ENCODE results near the gene MAP3K5.
"Not testable (repeated sequence)": the region's sequence is repeated elsewhere in the genome, so short reads cannot be mapped to it uniquely, and the experiment has no call there.

MAP3K5 gene

GRCh38 chr6:136721467-136721866 is 70.8 kb downstream of the MAP3K5 start:
- no peak for DNase-seq (ENCODE audit: low spot score)

GRCh38 chr6:136720045-136720770 is 72.1 kb downstream of the MAP3K5 start:
- DNase-seq (ENCODE audit: low spot score): no peak

GRCh38 chr6:136719280-136720044 is 72.8 kb downstream of the MAP3K5 start:
- no peak for DNase-seq (ENCODE audit: low spot score)

GRCh38 chr6:136718476-136718875 is 73.8 kb downstream of the MAP3K5 start:
- DNase-seq (ENCODE audit: low spot score): no peak

GRCh38 chr6:136717716-136717990 is 74.6 kb downstream of the MAP3K5 start:
- DNase-seq (ENCODE audit: low spot score): no peak

- DNase-seq (ENCODE audit: low spot score): no peak
These were observed 75.2 kb downstream of the MAP3K5 start for GRCh38 chr6:136716917-136717715.

GRCh38 chr6:136712642-136713041 is 79.6 kb downstream of the MAP3K5 start:
- DNase-seq (ENCODE audit: low spot score): not testable (repeated sequence)

GRCh38 chr6:136711644-136712043 is 80.6 kb downstream of the MAP3K5 start:
- DNase-seq (ENCODE audit: low spot score): no peak

- DNase-seq (ENCODE audit: low spot score): no peak
These were observed 81.3 kb downstream of the MAP3K5 start for GRCh38 chr6:136710877-136711552.

GRCh38 chr6:136709429-136709828 is 82.8 kb downstream of the MAP3K5 start:
- no peak for DNase-seq (ENCODE audit: low spot score)

GRCh38 chr6:136706430-136706829 is 85.8 kb downstream of the MAP3K5 start:
- DNase-seq (ENCODE audit: low spot score): no peak

GRCh38 chr6:136703331-136703865 is 88.9 kb downstream of the MAP3K5 start:
- DNase-seq (ENCODE audit: low spot score): no peak

- no peak for DNase-seq (ENCODE audit: low spot score)
These were observed 91.2 kb downstream of the MAP3K5 start for GRCh38 chr6:136701045-136701444.

GRCh38 chr6:136699358-136699757 is 92.9 kb downstream of the MAP3K5 start:
- DNase-seq (ENCODE audit: low spot score): no peak

GRCh38 chr6:136696783-136697364 is 95.4 kb downstream of the MAP3K5 start:
- DNase-seq (ENCODE audit: low spot score): no peak

GRCh38 chr6:136696238-136696637 is 96.0 kb downstream of the MAP3K5 start:
- DNase-seq (ENCODE audit: low spot score): no peak

- DNase-seq (ENCODE audit: low spot score): no peak
These were observed 96.9 kb downstream of the MAP3K5 start for GRCh38 chr6:136695412-136695811.

- DNase-seq (ENCODE audit: low spot score): no peak
These were observed 99.2 kb downstream of the MAP3K5 start for GRCh38 chr6:136693090-136693489.

- not testable (repeated sequence) for DNase-seq (ENCODE audit: low spot score)
These were observed 104.4 kb downstream of the MAP3K5 start for GRCh38 chr6:136687894-136688293.

GRCh38 chr6:136685540-136686108 is 106.7 kb downstream of the MAP3K5 start:
- no peak for DNase-seq (ENCODE audit: low spot score)

GRCh38 chr6:136684466-136684865 is 107.8 kb downstream of the MAP3K5 start:
- no peak for DNase-seq (ENCODE audit: low spot score)
